IPS-18c (cell line): Measurements from ENCODE around the gene ZNF143.
"Not testable (repeated sequence)": the region's sequence is repeated elsewhere in the genome, so short reads cannot be mapped to it uniquely, and the experiment has no call there.

Experiments
- H3K4me3 ChIP-seq: 2 replicates; pipeline ENCODE4 v1.7.0; 2013; ENCODE audit warnings: low read depth, mild to moderate bottlenecking, low read length, moderate library complexity; ENCODE audit not compliant: insufficient read depth
- H3K9me3 ChIP-seq: one replicate; pipeline ENCODE4 v1.6.1; 2013; ENCODE audit warnings: mild to moderate bottlenecking, low read length, moderate library complexity; ENCODE audit not compliant: control insufficient read depth, insufficient read depth

The ZNF143 gene

DNA sequence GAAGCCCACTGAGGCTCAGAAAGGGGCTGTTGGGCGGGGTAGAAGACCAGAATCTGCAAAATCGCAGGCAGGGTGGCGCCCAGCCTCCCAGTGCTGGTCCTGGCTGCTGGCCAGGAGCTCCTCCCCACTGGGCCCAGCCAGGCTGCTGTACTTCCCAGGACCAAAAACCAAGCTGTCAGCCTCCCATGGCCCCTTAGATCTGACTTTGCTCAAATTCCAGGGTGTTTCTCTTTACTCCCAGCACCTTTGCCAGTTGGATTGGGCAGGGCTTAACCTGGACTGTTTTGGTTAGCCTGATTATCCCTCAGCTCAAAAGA lies 68.5 kb downstream of the ZNF143 start:
- H3K9me3 ChIP-seq, result no peaks in the 10 kb centered on the region
- H3K4me3 ChIP-seq, result no peak overlapping the region

GRCh38 chr11:9530020-9530621 lies 69.3 kb downstream of the ZNF143 start:
- Histone ChIP-seq H3K4me3 (no peak overlapping the region), H3K9me3 (no peaks in the 10 kb centered on the region)

- H3K4me3 ChIP-seq, result no peak overlapping the region
- H3K9me3 ChIP-seq, result no peaks in the 10 kb centered on the region
Measured at GRCh38 chr11:9530901-9531625, 70.3 kb downstream of the ZNF143 start.

DNA sequence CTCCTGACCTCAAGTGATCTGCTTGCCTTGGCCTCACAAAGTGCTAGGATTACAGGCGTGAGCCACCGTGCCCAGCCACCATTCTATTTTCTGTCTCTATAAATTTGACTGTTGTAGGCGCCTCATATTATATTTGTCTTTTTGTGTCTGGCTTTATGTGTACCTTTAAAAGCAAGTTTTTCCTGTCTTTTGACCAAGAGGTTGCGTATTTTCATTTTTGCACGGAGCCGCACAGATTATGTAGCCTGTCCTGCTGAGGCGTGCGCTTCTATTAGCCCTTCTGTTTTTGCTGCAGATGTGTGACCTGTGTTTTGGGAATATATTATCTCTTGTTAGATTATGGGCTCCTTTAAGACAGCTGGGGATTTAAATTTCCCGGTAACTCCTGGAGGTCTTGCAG lies 72.2 kb downstream of the ZNF143 start:
- Histone ChIP-seq H3K9me3 (no peaks in the 10 kb centered on the region), H3K4me3 (no peak overlapping the region)

DNA sequence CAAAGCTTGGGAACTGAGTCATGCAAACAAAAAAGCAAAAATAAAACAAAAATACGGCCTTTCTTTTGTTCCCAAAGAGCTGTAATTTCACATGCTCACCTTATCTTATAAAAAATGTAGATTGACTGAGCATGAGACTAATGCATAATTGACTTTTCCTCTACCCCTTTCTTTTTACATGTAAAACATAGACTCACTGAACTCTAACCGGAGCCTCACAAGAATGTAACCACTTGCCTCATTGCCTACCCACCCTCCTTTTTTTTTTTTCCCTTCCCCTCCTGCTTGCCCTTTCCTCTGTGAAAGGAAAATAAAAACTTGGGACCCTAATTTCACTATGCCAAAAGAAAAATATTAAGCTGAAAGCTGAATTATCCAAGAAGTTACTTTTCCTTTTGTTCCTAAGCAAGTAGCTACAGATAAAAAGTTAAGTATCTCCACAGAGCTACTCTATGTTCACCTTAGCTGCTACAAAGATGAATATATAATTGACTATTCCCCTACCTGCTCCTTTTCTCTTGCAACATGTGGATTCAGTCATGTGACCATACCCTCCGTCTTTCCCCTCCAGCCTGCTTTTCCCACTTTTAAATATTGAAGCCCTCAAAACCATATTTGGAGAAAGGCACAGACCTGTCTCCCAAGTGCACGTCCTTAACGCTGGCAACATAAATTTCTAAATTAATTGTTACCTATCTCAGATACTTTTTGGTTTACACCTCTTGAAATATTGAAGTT lies 73.1 kb downstream of the ZNF143 start:
- H3K4me3 ChIP-seq, result no peak overlapping the region
- no peaks in the 10 kb centered on the region for H3K9me3 ChIP-seq

GRCh38 chr11:9535189-9535781 lies 74.5 kb downstream of the ZNF143 start:
- H3K9me3 ChIP-seq, result no peaks in the 10 kb centered on the region
- no peak overlapping the region for H3K4me3 ChIP-seq

DNA sequence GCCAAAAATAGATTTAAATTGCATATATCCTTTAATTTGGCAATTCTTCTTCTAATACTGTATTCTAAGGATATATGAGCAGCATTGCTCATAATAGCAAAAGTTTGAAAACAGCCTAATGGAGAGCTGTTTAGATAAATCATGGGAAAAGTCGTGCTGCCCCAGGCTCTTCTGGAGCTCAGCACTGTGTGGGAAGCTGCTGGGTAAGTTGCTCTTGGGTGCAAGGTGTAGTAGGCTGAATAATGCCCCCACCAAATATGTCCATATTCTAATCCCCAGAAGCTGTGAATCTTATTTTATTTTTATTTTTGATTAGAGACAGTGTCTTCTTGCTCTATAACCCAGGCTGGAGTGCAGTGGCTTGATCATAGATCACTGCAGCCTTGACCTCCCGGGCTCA lies 77.7 kb downstream of the ZNF143 start:
- Histone ChIP-seq H3K4me3 (no peak overlapping the region), H3K9me3 (no peaks in the 10 kb centered on the region)

- H3K9me3 ChIP-seq, H3K4me3 ChIP-seq: not testable (repeated sequence)
Measured at GRCh38 chr11:9549216-9549615, 88.4 kb downstream of the ZNF143 start.

- Histone ChIP-seq H3K4me3 (no peak overlapping the region), H3K9me3 (peaks cover 5% of the 10 kb centered on the region)
Measured at GRCh38 chr11:9550191-9550628, 89.4 kb downstream of the ZNF143 start.

DNA sequence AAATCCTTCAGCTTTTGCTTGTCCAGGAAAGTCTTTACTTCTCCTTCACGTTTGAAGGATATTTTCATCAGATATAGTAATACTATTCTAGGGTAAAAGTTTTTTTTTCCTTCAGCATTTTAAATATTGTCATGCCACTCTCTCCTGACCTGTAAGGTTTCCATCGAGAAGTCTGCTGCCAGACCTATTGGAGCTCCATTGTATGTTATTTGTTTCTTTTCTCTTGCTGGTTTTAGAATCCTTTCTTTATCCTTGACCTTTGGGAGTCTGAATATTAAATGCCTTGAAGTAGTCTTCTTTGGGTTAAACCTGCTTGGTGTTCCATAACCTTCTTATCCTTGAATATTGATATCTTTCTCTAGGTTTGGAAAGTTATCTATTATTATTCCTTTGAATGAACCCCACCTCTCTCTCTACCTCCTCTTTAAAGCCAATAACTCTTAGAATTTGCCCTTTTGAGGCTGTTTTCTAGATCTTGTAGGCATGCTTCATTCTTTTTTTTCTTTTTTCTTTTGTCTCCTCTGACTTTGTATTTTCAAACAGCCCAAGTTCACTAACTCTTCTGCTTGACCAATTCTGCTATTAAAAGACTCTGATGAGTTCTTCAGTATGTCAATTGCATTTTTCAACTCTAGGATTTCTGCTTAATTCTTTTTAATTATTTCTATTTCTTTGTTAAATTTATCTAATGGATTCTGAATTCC lies 100.6 kb downstream of the ZNF143 start:
- Histone ChIP-seq H3K4me3 (no peak overlapping the region), H3K9me3 (peaks cover 4% of the 10 kb centered on the region)

DNA sequence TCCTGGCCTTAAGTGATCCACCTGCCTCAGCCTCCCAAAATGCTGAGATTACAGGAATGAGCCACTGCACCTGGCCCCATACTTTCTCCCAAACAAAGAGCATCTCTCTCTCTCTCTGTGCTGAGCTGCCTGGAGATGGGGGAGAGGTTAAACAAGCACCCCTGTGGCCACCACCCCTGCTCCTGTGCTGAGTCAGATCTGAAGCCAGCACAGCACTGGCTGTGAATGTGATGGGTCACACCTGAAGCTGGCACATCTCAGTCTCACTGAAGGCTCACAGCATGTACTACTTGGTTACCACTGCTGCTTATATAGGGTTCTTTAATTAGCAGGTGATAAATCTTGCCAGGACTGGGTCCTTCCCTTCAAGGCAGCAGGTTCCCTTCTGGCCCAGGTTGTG lies 101.9 kb downstream of the ZNF143 start:
- H3K9me3 ChIP-seq, result peaks cover 4% of the 10 kb centered on the region
- no peak overlapping the region for H3K4me3 ChIP-seq

DNA sequence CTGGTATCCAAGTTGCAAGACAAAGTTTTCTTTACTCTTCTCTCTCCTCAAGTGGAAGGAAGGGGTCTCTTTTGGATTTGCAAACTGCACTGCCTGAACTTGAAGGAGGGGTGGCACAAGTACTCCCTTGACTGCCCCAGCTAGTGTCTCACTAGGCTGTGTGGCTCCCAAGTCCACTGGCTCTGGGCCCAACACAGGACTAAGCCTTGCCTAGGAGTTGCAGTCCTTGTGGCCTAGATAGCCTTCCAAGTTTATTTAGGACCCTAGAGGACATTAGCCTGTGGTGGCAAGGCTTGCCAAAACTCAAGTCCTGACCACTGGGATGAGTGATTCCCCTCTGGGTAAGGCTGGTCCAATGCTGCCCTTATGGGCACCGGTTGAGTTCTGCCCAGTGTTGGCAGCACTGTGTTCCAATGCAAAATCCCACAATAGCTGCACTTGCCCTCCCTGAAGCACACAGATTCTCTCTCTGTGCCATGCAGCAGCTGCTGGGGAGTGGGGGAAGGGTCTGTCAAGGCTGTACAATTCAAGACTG lies 102.5 kb downstream of the ZNF143 start:
- H3K9me3 ChIP-seq, result peaks cover 4% of the 10 kb centered on the region
- H3K4me3 ChIP-seq, result no peak overlapping the region

- no peak overlapping the region for H3K4me3 ChIP-seq
- H3K9me3 ChIP-seq, result peaks cover under 1% of the 10 kb centered on the region
Measured at GRCh38 chr11:9565822-9566560, 105.2 kb downstream of the ZNF143 start.

GRCh38 chr11:9566561-9567063 lies 105.8 kb downstream of the ZNF143 start:
- H3K9me3 ChIP-seq, result no peaks in the 10 kb centered on the region
- no peak overlapping the region for H3K4me3 ChIP-seq

DNA sequence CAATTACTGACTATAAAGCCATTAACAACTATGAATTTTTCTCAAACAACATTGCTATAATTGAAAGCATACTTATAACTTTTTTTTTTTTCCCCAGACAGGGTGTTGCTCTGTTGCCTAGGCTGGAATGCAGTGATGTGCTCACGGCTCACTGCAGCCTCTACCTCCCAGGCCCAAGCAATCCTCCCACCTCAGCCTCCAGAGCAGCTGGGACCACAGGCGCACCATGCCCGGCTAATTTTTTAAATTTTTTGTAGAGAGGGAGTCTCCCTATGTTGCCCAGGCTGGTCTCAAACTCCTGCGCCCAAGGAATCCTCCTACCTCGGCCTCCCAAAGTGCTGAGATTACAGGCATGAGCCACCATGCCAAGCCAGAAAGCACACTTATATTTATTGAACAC lies 106.6 kb downstream of the ZNF143 start:
- no peaks in the 10 kb centered on the region for H3K9me3 ChIP-seq
- H3K4me3 ChIP-seq, result no peak overlapping the region

- no peak overlapping the region for H3K4me3 ChIP-seq
- H3K9me3 ChIP-seq, result no peaks in the 10 kb centered on the region
Measured at GRCh38 chr11:9568161-9568853, 107.5 kb downstream of the ZNF143 start.
